Right lobe of liver (tissue), 4 donors: ENCODE measurements around the gene LHFPL2.

Source experiments
- POLR2A ChIP-seq: fragments of 450-650 bp; IDR thresholded peaks from one replicate; pipeline ENCODE4 v1.6.1; 2017; ENCODE audit warnings: antibody characterized with exemption, mild to moderate bottlenecking
- TF ChIP-seq, protein P1 (sequence below), 4 donors: fragments of 200-600 bp in 3 of 4; fragments of 450-650 bp in 1 of 4; IDR thresholded peaks; one replicate each; pipeline versions ENCODE4 v1.5.1 to v1.8.0; 2016 to 2022; ENCODE audit warnings: antibody characterized with exemption in 4 of 4, mild to moderate bottlenecking in 2 of 4
- donor health status: DM: no; HTN: no; CAD: no.
- donor health status: DM: no; HTN: no; CAD: no.
- donor health status: DM: no; HTN: yes; CAD: no.

- TF ChIP-seq, protein P1, sequence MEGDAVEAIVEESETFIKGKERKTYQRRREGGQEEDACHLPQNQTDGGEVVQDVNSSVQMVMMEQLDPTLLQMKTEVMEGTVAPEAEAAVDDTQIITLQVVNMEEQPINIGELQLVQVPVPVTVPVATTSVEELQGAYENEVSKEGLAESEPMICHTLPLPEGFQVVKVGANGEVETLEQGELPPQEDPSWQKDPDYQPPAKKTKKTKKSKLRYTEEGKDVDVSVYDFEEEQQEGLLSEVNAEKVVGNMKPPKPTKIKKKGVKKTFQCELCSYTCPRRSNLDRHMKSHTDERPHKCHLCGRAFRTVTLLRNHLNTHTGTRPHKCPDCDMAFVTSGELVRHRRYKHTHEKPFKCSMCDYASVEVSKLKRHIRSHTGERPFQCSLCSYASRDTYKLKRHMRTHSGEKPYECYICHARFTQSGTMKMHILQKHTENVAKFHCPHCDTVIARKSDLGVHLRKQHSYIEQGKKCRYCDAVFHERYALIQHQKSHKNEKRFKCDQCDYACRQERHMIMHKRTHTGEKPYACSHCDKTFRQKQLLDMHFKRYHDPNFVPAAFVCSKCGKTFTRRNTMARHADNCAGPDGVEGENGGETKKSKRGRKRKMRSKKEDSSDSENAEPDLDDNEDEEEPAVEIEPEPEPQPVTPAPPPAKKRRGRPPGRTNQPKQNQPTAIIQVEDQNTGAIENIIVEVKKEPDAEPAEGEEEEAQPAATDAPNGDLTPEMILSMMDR (IDR thresholded peaks at IDR 0.05), result no peak
- no peak for TF ChIP-seq POLR2A
These were observed 79.9 kb downstream of the LHFPL2 start for GRCh38 chr5:78568676-78569075.
